Measurements from ENCODE around the gene TMEM62.
"Not testable (repeated sequence)": the region's sequence is repeated elsewhere in the genome, so short reads cannot be mapped to it uniquely, and the experiment has no call there.

The TMEM62 gene

DNA sequence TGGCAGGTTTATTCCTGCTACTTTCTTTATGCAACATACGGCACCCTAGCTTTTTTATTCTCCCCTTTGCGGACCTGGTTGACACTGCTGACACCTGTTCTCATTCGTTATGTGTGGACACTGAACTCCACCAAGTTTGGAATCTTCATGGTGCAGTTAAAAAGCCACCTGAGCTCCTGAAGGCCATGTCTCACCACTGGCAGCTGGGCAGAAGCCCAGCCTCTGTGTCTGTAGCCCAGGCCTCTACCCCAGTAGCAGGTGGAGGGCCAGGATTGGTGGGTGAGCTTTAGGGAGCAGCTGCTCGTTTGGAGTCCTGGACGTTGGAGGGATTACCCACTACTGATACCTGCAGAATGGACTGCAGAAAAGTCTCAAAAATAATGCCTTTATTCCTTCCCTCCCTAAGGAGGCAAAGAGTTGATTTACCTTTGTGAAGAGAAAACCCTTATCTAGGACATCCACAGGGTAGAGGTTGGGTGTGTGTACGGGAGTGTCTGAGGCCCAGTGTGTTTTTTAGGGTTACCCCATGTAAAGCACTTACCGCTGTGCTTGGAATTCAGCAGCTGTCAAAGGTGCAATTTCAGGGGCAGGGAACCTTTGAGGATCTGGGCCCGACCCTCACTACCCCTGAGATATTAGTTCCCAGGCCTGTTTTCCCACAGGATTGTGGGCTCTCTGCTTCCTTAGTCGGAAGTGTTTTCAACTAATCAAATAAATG lies 51.2 kb downstream of the TMEM62 start:
- DNase-seq = no peak

DNA sequence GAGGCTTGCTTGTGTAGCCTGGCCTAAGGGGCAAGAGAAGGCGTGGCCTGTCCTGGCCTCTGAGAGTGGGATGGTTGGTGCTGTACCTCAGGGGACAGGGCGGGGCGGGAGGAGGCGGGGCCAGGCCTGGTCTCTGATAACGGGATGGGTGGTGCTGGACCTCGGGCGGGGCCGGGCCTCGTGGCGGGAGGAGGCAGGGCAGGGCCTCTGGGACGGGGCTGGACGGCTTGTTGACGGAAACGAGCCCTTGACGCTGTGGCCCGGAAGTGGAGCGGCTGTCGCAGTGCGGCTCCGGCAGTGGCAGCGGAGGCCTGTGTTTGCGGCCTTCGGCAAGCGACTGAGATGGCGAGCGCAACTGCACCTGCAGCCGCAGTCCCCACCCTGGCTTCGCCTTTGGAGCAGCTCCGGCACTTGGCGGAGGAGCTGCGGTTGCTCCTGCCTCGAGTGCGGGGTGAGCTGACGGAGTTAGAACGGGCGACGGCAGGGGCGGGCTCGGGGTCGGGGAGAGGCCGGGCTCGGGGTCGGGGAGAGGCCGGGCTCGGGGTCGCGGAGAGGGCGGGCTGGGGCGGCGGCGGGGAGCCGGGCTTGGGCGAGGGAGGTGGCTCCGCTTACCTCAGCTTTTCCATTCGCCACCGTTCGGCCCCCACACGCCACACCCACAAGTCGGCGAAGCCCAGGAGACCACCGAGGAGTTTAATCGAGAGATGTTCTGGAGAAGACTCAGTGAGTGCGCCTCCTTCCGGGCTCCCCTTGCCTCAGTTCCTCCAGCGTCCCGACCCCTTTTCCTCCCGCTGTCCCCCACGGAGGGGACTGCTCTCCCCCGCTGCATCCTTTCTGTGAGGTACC lies 52.0 kb downstream of the TMEM62 start, which contains the start of gene CCNDBP1:
CCNDBP1 (plus strand) TSS at position 247 of the 846 bp plus-strand sequence; CDS start at position 343, 96 bp downstream.
- peak; percentile 31 for DNase-seq

DNA sequence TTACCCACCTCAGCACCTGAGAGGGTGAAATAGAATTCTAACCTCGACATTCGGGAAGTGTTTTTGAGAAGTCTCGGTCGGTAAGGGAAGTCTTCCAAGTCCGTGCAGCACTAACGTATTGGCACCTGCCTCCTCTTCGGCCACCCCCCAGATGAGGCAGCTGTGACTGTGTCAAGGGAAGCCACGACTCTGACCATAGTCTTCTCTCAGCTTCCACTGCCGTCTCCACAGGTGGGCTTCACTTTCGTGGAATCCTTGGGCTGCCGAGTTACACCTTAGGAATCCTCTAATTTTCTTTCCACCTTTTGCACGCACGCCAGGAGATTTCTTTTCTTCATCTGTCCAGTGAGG lies 52.6 kb downstream of the TMEM62 start:
- no peak for DNase-seq

DNA sequence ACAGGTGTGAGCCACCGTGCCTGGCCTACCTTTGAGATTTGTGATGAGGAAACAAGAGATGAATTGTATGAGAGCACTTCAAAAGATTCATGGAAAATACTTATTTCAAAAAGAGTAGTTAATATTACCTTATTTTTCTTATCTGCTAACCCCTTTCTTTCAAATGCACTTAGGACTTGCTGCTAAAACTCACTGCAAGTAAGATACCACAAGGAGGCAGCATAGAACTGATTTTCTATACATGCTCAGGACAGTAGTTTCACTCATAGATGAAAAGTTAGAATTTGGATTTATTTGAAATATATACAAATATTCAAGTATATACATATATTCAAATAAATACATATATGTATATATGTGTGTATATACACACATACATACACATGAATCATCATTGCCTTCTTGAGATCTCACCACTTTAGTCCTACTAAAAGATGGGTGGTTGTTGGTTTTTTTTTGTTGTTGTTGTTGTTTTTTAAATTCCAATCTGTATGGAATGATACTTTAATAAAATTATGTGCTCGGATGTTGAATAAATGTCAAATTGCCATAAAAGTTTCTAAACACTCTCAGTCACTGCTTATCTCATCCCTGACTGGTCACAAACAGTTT lies 54.3 kb downstream of the TMEM62 start:
- DNase-seq = no peak

DNA sequence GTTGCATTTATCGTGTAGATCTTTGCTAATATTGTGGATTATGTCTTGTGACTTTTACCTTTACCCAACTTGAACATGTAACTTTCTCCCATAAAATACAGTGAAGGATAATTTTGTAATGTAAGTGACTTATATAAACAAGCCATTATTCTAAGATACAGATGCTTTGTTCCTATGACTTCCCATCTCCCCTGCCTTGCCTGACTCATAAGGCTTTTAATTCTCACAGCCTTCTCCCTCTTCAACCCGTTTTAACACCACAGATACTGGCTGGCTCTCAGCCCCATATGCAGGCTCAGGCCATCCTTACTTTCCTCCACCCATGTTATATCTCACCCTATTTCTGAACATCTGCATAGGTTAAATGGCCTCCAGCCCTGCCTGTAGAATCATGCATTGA lies 55.9 kb downstream of the TMEM62 start:
- DNase-seq = no peak

DNA sequence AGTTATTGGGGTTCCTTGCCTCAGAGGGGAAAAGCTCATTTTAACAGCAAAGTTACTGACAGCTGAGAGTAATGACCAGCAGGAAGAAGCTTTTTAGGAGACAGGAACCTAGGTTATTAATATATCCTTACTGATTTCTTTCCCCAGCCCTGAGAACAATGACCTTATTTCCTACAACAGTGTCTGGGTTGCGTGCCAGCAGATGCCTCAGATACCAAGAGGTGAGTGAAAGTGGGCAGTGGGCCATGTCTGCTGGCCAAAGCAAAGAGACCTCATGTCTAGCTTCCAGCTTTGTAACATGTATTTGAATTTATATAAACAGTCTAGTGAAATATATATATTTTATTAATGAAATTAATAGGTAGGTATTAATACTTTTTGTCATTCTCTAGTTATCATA lies 56.8 kb downstream of the TMEM62 start:
- DNase-seq = no peak

DNA sequence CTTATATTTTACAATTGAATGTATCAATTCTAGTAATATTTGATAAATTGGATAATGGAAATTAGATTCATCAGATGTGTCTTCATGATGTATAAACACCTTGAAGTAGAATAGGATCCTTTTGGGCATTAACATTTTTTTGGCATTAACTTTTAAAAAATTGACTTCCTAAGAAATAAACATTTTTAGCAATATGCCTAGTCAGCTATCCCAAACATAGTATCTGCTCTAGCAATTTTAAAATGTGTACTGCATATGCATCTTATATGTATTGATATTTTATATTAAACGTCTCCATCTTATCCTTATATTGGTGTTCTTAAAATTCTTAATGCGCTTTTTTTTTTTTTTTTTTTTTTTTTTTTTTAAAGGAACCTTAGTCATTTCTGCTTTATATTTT lies 60.3 kb downstream of the TMEM62 start:
- DNase-seq = no peak

DNA sequence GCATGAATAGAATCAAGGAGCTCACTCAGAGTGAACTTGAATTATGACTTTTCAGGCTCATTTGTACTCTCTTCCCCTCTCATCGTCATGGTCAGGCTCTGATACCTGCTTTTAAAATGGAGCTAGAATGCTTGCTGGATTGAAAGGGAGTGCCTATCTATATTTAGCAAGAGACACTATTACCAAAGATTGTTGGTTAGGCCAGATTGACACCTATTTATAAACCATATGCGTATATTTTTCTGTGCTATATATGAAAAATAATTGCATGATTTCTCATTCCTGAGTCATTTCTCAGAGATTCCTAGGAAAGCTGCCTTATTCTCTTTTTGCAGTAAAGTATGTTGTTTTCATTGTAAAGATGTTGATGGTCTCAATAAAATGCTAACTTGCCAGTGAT lies 61.4 kb downstream of the TMEM62 start:
- no peak for DNase-seq

DNA sequence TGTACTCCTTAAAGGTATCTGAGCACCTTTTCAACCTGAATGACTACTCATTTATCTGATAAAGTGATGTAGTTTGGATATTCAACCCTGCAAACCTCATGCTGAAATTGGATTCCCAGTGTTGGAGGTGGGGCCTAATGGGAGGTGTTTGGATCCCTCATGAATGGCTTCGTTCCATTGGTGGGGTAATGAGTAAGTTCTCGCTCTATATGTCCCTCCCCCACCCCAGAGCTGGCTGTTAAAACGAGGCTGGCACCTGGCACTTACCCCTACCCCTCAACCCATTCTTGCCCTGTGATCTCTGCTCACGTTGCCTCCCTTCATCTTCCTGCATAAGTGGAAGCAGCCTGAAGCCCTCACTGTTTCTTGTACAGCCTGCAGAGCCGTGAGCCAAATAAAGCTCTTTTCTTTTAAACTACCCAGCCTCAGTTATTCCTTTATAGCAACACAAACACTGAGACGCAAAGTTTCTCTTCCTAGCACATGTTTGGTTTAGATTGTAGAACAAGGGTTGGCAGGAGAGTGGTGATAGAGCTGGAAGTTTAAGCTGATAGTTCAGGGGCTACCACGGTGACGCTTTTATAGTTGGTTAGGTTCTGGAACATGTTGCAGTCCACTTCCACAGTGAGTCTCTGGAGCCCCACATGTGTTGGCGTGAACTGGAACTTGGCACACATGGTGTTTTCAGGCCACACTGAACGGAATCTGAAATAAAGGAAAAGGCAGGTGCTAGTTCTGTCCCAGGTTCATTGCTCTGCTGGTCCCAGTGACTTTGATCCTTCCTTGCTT lies 63.6 kb downstream of the TMEM62 start:
- DNase-seq = no peak

DNA sequence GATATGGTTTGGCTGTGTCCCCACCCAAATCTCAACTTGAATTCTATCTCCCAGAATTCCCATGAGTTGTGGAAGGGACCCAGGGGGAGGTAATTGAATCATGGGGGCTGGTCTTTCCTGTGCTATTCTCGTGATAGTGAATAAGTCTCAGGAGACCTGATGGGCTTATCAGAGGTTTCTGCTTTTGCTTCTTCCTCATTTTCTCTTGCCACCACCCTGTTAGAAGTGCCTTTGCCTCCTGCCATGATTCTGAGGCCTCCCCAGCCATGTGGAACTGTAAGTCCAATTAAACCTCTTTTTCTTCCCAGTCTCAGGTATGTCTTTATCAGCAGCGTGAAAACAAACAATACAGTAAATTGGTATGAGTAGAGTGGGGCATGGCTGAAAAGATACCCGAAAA lies 64.4 kb downstream of the TMEM62 start:
- DNase-seq = not testable (repeated sequence)

DNA sequence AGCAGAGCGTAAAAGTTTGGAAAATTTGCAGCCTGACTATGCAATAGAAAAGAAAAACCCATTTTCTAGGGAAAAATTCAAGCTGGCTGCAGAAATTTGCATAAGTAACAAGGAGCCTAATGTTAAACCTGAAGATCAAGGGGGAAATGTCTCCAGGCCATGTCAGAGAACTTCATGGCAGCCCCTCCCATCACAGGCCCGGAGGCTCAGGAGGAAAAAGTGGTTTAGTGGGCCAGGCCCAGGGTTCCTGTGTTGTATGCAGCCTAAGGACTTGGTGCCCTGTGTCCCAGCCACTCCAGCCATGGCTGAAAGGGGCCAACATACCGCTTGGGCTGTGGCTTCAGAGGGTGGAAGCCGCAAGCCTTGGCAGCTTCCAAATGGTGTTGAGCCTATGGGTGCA lies 65.2 kb downstream of the TMEM62 start:
- not testable (repeated sequence) for DNase-seq

DNA sequence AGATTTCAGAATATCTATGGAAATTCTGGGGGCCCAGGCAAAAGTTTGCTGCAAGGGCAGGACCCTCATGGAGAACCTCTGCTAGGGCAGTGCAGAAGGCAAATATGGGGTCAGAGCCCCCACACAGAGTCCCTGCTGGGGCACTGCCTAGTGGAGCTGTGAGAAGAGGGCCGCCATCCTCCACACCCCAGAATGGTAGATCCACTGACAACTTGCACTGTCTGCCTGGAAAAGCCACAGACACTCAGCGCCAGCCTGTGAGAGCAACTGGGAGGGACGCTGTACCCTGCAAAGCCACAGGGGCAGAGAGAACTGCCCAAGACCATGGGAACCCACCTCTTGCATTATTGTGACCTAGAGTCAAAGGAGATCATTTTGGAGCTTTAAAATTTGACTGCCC lies 65.6 kb downstream of the TMEM62 start:
- DNase-seq = no peak

DNA sequence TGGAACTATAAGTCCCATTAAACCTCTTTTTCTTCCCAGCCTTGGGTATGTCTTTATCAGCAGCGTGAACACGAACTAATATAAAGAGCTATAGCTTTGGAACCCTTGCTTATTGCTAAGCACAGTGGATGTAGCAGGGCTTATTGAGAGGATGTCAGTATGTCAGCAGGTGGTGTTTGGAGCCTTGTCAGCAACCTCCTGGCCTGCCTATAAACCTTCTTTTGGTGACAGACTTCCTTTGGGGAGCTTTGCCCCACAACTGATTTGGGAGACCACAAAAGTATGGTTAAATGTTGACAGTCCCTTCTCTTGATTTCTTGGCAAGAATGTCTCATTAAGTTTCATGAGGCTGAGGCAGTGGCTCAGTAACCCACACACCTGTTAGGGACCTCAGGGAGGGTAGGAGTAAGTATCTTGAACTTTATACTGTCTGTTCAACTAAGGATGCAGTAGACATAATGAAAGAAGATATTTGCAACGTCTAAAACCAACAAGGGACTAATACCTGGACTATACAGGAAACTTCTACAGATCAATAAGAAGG lies 66.6 kb downstream of the TMEM62 start:
- DNase-seq = no peak

DNA sequence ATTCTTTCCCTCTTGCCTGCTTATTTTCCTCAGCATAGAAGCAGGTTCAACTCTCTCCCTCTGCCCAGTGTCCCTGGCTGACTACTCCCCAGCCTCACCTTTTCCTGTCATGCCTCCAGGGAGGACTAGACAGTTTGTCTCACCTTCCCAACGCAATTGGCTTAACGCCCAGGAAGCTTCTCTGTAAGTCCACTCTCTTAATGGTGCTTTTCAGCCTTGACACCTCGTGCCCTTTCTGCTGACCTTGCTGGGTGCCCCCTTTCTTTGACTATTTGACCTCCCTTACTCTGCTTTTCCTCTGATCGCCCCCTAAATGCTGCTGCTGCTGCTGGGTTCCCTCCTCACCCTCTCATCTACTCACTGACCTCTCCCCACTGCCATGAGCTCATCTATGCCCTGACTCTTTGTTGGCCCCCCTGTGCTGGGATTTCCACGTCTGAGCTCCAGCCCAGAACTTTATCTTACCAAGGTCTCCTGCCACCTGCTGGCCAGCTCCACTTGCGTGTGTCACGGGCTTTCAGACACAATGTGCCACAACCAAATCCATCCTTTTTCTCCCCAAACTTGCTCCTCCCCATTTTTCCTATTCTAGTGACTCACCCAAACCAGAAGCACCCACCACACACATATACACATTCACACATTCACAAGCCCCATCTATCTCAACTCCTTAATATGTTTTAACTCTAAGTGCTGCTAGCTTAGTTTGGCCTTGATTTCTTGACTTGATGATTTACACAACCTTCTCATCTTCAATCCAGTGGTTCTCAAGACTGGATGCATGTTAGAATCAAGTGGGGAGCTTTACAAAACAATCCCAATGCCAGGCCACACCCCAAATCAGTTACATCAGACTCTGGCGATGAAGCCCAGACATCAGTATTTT lies 70.9 kb downstream of the TMEM62 start:
- DNase-seq = no peak

DNA sequence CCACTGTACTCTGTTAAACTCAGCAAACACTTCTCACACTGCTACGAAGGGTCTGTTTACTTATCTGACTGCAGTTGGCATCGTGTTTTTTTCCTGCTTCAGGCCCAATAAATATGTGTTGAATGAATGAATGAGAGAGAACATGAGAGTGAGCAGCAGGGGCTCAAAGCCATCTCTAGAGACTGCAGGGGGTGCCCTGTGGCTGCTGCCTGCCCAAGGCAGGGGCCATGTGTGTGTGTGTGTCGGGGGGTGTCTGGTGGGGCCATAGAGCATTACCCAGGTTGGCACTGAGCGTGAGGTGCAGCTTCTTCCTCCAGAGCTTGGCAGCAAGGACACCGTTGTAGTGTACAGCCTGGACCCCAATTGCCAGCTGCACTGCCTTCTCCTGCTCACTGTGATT lies 72.7 kb downstream of the TMEM62 start:
- DNase-seq = no peak

DNA sequence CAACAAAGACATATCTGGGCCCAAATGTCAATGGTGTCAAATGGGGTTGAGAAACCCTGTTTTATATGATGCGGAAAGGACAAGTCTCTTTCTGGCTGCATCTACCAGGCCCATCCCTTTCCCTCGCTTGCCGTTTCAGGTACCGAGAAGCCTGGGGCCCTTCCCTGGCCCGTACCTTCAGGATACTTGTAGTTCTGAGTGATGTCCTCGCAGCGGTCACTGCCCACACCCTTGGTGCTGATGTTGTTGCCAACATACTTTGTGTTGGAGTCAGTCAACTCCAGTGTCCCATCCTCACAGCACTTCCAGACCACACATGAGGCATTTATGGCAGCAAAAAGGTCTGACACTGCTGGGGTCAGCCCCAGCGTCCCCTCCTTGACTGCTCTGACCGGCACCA lies 73.6 kb downstream of the TMEM62 start:
- no peak for DNase-seq

DNA sequence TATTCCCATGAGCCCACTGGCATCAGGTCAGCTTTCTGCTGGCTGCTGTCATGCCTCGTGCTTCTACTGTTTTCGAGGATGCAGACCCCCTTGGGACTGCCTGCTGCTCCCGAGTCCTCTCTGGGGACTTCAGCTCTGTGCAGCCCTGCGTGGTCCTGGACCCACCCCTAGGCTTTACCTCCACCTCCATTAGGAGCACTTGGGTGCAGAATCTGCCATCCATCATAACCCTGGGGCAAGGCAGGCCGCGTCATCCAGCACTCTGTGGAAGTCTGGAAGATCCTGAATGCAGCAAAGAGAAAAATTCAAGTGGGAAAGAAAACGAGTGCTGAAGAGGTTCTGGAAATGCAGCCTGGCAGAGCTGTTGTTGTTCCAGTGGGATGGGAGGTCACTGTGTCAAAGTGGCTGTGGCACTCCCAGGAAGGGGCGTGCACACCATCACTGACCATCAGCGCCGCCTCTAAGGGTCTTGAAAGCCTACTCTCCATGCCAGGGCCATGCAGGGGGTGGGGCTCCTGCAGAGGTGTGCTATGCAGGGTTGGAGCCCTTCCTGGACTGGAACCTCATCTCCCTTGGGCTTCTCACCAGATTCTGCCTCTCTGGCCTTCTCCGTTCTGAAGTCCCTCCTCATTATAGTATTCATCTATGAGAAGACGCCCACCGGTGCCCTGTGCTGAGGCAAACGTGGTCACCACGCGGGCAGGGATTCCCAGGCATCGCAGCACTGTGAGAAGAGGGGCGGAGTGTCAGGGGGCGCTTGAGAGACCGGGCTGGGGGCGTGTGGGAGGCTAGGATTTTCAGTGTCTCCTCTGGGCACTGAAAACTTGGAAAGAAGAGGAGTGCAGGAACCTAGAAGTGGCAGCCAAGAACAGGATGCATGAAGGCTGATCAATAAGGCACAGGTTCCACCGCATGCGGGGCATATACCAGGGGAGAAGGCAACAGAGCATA lies 74.9 kb downstream of the TMEM62 start:
- no peak for DNase-seq

DNA sequence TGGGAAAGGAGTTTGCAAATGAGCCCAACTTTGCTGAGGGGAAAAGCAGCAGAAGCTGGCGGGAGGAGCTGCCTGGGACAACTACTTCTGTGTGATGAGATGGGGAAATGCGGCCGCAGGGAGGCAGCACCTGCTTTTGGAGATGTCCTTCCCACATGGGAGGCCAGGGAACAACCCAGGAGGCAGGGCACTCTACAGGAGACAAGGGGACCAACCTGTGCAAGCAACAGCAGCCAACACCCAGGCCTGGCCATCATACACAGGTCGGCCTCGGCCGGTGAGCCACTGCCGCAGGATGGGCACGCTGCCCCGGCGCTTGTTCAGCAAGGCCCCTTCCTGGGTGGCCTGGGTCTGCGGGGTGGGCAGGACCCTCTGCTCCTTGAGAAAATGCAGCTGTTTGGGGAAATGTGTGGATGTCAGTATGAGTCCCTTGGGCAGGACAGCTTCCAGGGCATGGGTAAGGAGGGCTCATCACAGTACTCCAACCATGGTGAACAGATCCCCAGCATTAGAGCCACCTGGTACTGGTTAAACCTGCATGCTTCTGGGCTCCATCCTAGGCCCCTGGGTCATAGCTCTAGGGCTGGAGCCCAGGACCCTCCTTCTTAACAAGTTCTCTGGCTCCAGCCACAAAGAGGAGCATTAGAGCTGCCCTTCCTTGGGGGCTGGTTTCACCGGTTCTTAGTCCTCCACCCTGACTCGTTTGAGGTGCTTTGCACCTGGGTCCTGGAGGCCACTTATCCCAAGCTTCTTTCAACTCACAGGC lies 75.9 kb downstream of the TMEM62 start:
- no peak for DNase-seq

DNA sequence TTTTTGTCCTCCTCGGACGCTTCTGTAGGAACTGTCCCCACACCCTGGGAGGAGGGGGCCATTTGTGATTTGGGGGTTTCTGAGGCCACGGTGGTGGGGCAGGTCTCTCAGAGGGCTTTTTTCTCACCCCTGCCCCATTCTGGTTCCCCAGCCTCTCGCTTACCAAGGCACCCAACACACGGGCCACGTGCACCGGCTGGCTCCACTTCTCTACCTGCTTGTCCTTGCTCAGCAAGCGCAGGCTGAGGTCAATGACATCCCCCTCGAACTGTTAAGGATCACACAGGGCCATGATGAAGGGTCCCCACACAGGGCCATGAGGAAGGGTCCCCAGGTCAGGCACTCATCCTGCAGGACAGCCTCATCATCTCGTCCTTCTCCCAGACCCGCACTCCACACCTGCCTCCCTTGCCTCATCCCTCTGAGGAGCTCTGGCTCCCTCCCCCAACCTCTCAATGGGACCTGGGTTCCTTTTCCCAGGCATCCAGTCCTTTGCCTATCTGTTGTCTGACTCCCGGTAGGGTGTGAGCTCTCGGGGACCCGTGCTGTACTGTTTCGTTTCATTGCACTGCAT lies 76.9 kb downstream of the TMEM62 start:
- DNase-seq = no peak
